Tibial nerve (tissue), 4 donors: ENCODE measurements around the gene CRYBG1. TPM values are rescaled to one million over a fixed set of nuclear protein-coding genes. Genes with fewer than 3 reads are reported as not detected.

ENCODE experiments used
- DNase-seq, 2 donors: peaks; one replicate each; pipeline ENCODE4 v3.0.0-alpha.2; 2019; ENCODE audit warnings: low spot score in 2 of 2
- H3K27ac ChIP-seq, 4 donors: fragments of 200-600 bp; sonication (generic) in 3 of 4; one replicate each; pipeline ENCODE4 v1.5.1; 2017 to 2019; ENCODE audit warnings: mild to moderate bottlenecking in 1 of 4
- H3K27me3 ChIP-seq, 2 donors: fragments of 200-600 bp; sonication (generic) in 1 of 2; one replicate each; pipeline versions ENCODE4 v1.5.1 to v1.6.0; 2017 to 2019
- H3K36me3 ChIP-seq, 3 donors: fragments of 200-600 bp; sonication (generic); one replicate each; pipeline ENCODE4 v1.5.1; 2018 to 2019
- H3K4me1 ChIP-seq, 4 donors: fragments of 200-600 bp; sonication (generic) in 3 of 4; one replicate each; pipeline ENCODE4 v1.5.1; 2017 to 2019
- H3K4me3 ChIP-seq, 4 donors: fragments of 200-600 bp; sonication (generic) in 3 of 4; one replicate each; pipeline ENCODE4 v1.5.1; 2017 to 2019; ENCODE audit warnings: mild to moderate bottlenecking in 1 of 4, moderate library complexity in 1 of 4
- H3K9me3 ChIP-seq, 4 donors: fragments of 200-600 bp; sonication (generic) in 3 of 4; one replicate each; pipeline ENCODE4 v1.5.1; 2017 to 2019
- CTCF ChIP-seq, 5 experiments: fragments of 200-600 bp in 3 of 5; fragments of 450-650 bp in 2 of 5; sonication (generic) in 3 of 5; IDR thresholded peaks; one replicate each; pipeline ENCODE4 v1.5.1; 2016 to 2019; ENCODE audit warnings: antibody characterized with exemption in 5 of 5, mild to moderate bottlenecking in 3 of 5, moderate library complexity in 2 of 5
- EP300 ChIP-seq, 2 donors: sonication (generic); formaldehyde crosslinking; IDR thresholded peaks; one replicate each; pipeline ENCODE4 v1.6.1; 2017; ENCODE audit warnings: antibody characterized with exemption in 2 of 2, mild to moderate bottlenecking in 1 of 2
- POLR2A ChIP-seq, 2 donors: fragments of 450-650 bp; IDR thresholded peaks; one replicate each; pipeline ENCODE4 v1.6.1; 2017; ENCODE audit warnings: antibody characterized with exemption in 2 of 2, mild to moderate bottlenecking in 2 of 2, moderate library complexity in 2 of 2
- WGBS, 2 donors: methylation state at CpG; one replicate each; pipeline ENCODE4 v1.1.5; 2018; 5-methylcytosine and 5-hydroxymethylcytosine counted together
- total RNA-seq, 4 donors: library from RNA; depleted of rRNA; stranded (reverse); fragments of >200 nt; gene quantifications; one replicate each; pipeline ENCODE4 v1.1.0, GENCODE V29; 2016

The CRYBG1 gene
- total RNA-seq, 4 donors from 2014 or later, result 5.9 to 15.3 (median 8.1) TPM

GRCh38 chr6:106533054-106533453 lies 172.5 kb downstream of the CRYBG1 start:
- Histone ChIP-seq H3K4me3 (no peak overlapping the region), H3K36me3 (peaks cover 0 to 33% (median 5%) of the 10 kb centered on the region in 3 donors), H3K9me3 (no peaks in the 10 kb centered on the region), H3K27ac (no peak overlapping the region), H3K4me1 (no peaks in the 10 kb centered on the region), H3K27me3 (no peaks in the 10 kb centered on the region)
- WGBS, 2 donors, result 39 to 61% methylated on average over 4 to 5 of the region's 5 CpGs
- no peak for TF ChIP-seq POLR2A (IDR thresholded peaks at IDR 0.05)
- no peak for TF ChIP-seq CTCF (IDR thresholded peaks at IDR 0.05)
- no peak for TF ChIP-seq EP300 (IDR thresholded peaks at IDR 0.05)
- no peak for DNase-seq

GRCh38 chr6:106534004-106534403 lies 173.5 kb downstream of the CRYBG1 start:
- 0 to 43% methylated on average over 1 of the region's 1 CpG for WGBS, 2 donors
- Histone ChIP-seq H3K27ac (no peak overlapping the region), H3K9me3 (no peaks in the 10 kb centered on the region), H3K4me1 (no peaks in the 10 kb centered on the region), H3K4me3 (no peak overlapping the region), H3K27me3 (no peaks in the 10 kb centered on the region), H3K36me3 (peaks cover 0 to 30% (median 5%) of the 10 kb centered on the region in 3 donors)
- no peak for DNase-seq
- TF ChIP-seq CTCF (IDR thresholded peaks at IDR 0.05) (no peak), POLR2A (IDR thresholded peaks at IDR 0.05) (no peak), EP300 (IDR thresholded peaks at IDR 0.05) (no peak)

GRCh38 chr6:106534564-106534982 lies 174.1 kb downstream of the CRYBG1 start:
- no peaks in the 10 kb centered on the region for H3K4me1 ChIP-seq
- WGBS, 2 donors, result 45 to 53% methylated on average over 2 of the region's 2 CpGs

GRCh38 chr6:106535012-106535411 lies 174.5 kb downstream of the CRYBG1 start:
- DNase-seq, result no peak
- Histone ChIP-seq H3K4me3 (no peak overlapping the region), H3K27me3 (no peaks in the 10 kb centered on the region), H3K9me3 (no peaks in the 10 kb centered on the region), H3K36me3 (peaks cover 0 to 20% (median 5%) of the 10 kb centered on the region in 3 donors), H3K27ac (no peak overlapping the region), H3K4me1 (no peaks in the 10 kb centered on the region)
- WGBS, 2 donors, result 88% methylated on average over 2 of the region's 2 CpGs
- TF ChIP-seq CTCF (IDR thresholded peaks at IDR 0.05) (no peak), EP300 (IDR thresholded peaks at IDR 0.05) (no peak), POLR2A (IDR thresholded peaks at IDR 0.05) (no peak)

More at GRCh38 chr6:106534564-106534982, 174.1 kb downstream of the CRYBG1 start:
- Histone ChIP-seq H3K9me3 (no peaks in the 10 kb centered on the region), H3K27me3 (no peaks in the 10 kb centered on the region), H3K36me3 (peaks cover 0 to 25% (median 5%) of the 10 kb centered on the region in 3 donors), H3K27ac (no peak overlapping the region), H3K4me3 (no peak overlapping the region)
- TF ChIP-seq CTCF (IDR thresholded peaks at IDR 0.05), result no peak
- TF ChIP-seq EP300 (IDR thresholded peaks at IDR 0.05), result no peak
- TF ChIP-seq POLR2A (IDR thresholded peaks at IDR 0.05), result no peak
- DNase-seq, result no peak

- Histone ChIP-seq H3K4me1 (peaks cover 0 to 6% (median 0%) of the 10 kb centered on the region in 4 donors), H3K27ac (no peak overlapping the region), H3K27me3 (no peaks in the 10 kb centered on the region), H3K4me3 (no peak overlapping the region), H3K36me3 (peaks cover 0 to 15% (median 5%) of the 10 kb centered on the region in 3 donors), H3K9me3 (no peaks in the 10 kb centered on the region)
- DNase-seq, result no peak
- WGBS, 2 donors, result 79 to 88% methylated on average over 1 of the region's 1 CpG
- TF ChIP-seq POLR2A (IDR thresholded peaks at IDR 0.05) (no peak), CTCF (IDR thresholded peaks at IDR 0.05) (no peak), EP300 (IDR thresholded peaks at IDR 0.05) (no peak)
Measured at GRCh38 chr6:106536357-106536756, 175.8 kb downstream of the CRYBG1 start.
